ENCODE results near the gene SH3BP2. TPM values are rescaled to one million over a fixed set of nuclear protein-coding genes. Genes with fewer than 3 reads are reported as not detected.

The SH3BP2 gene
- polyA plus RNA-seq, 1 of the 3 experiments (the other 2 are of a cell fraction): 25.2 TPM

GRCh38 chr4:2794486-2795299 is 1.8 kb downstream of the SH3BP2 start:
- Histone ChIP-seq H3F3A (replicated peaks; ENCODE audit: insufficient read depth) (no peaks in the 10 kb centered on the region), H3K9me2 (no peaks in the 10 kb centered on the region), H3K27ac (ENCODE audit: low read depth in 2 of 2, low read length in 1 of 2) (peak overlapping the region; percentile 49 to 94; a peak in 3 of 4 replicates), H3K9ac (peak overlapping the region; percentile 51), H3K36me3 (replicated peaks in 1 of 2; ENCODE audit: control insufficient read depth in 1 of 2, insufficient read depth in 2 of 2, low read length in 1 of 2) (no peaks in the 10 kb centered on the region), H3K4me1 (ENCODE audit: control insufficient read depth in 1 of 2, insufficient read depth in 2 of 2, low read depth in 1 of 2, low read length in 1 of 2) (peaks cover 31 to 73% of the 10 kb centered on the region in 2 experiments; a peak in 3 of 4 replicates), H3K9me3 (no peaks in the 10 kb centered on the region), H3K79me2 (ENCODE audit: insufficient read depth) (peaks cover 7% of the 10 kb centered on the region; the same call in 1 of the 2 replicates), H2AFZ (ENCODE audit: low read depth) (peak overlapping the region; percentile 51; the same call in 1 of the 2 replicates), H3K27me3 (ENCODE audit: insufficient read depth) (no peaks in the 10 kb centered on the region), H4K20me1 (ENCODE audit: insufficient read depth) (no peaks in the 10 kb centered on the region), H3K4me3 (ENCODE audit: low read depth in 2 of 2, low read length in 1 of 2) (peak overlapping the region; percentile 3 to 65; a peak in 3 of 4 replicates), H3K4me2 (peak overlapping the region; percentile 87)
- POLR2A ChIA-PET: no interaction called here
- CTCF ChIA-PET: no interaction called here
- DNase-seq: peak; percentile 84
- WGBS (ENCODE audit: low lambda C conversion rate): 49% methylated on average over 10 of the region's 11 CpGs
- TF ChIP-seq ZBTB33 (IDR thresholded peaks at IDR 0.05; ENCODE audit: borderline replicate concordance, low read depth): no peak
- TF ChIP-seq REST (IDR thresholded peaks at IDR 0.05; ENCODE audit: low read depth, low read length): no peak
- no peak for TF ChIP-seq USF2 (IDR thresholded peaks at IDR 0.05; ENCODE audit: borderline replicate concordance, low read depth, low read length)
- TF ChIP-seq ELF1 (IDR thresholded peaks at IDR 0.05): no peak
- peak; percentile 5; the same call in 1 of the 2 replicates for TF ChIP-seq NFIC (IDR thresholded peaks at IDR 0.05; ENCODE audit: borderline replicate concordance)
- TF ChIP-seq FOSL2 (IDR thresholded peaks at IDR 0.05; ENCODE audit: borderline replicate concordance, low read depth): peak; percentile 17; the same call in 1 of the 2 replicates
- no peak for TF ChIP-seq RFX5 (IDR thresholded peaks at IDR 0.05; ENCODE audit: low read length)
- TF ChIP-seq NRF1 (IDR thresholded peaks at IDR 0.05; ENCODE audit: low read depth, low read length): no peak
- no peak; the same call in 1 of the 2 replicates for TF ChIP-seq TCF12 (IDR thresholded peaks at IDR 0.05)
- TF ChIP-seq CHD2 (IDR thresholded peaks at IDR 0.05; ENCODE audit: low read length, partially characterized antibody): peak; percentile 39
- TF ChIP-seq FOXM1 (IDR thresholded peaks at IDR 0.05; ENCODE audit: low read depth): no peak
- TF ChIP-seq RAD21 (IDR thresholded peaks at IDR 0.05; ENCODE audit: low read length): no peak
- no peak for TF ChIP-seq SIN3A (IDR thresholded peaks at IDR 0.05; ENCODE audit: borderline replicate concordance, low read depth, low read length)
- TF ChIP-seq IRF3 (IDR thresholded peaks at IDR 0.05; ENCODE audit: low read depth, low read length): no peak
- TF ChIP-seq TAF1 (IDR thresholded peaks at IDR 0.05; ENCODE audit: borderline replicate concordance, low read depth, low read length): no peak
- TF ChIP-seq GATA2 (CRISPR knock-in tag; IDR thresholded peaks at IDR 0.05): peak; percentile 12; the same call in 1 of the 2 replicates
- peak; percentile 91 for TF ChIP-seq FOXJ3 (CRISPR knock-in tag; IDR thresholded peaks at IDR 0.05)
- no peak; the same call in 1 of the 2 replicates for TF ChIP-seq MXI1 (IDR thresholded peaks at IDR 0.05; ENCODE audit: low read depth, low read length)
- TF ChIP-seq TEAD4 (IDR thresholded peaks at IDR 0.05; ENCODE audit: borderline replicate concordance, insufficient read depth): no peak
- TF ChIP-seq JUND (IDR thresholded peaks at IDR 0.05): no peak
- no peak for TF ChIP-seq POLR2AphosphoS5 (IDR thresholded peaks at IDR 0.05; ENCODE audit: low read depth, low read length)
- TF ChIP-seq PBX3 (IDR thresholded peaks at IDR 0.05): no peak
- TF ChIP-seq RCOR1 (IDR thresholded peaks at IDR 0.05; ENCODE audit: low read length): 0 out of 2 replicates have a peak, but pooled peaks have one; percentile 61
- no peak for TF ChIP-seq YY1 (IDR thresholded peaks at IDR 0.05; ENCODE audit: low read depth)
- TF ChIP-seq GABPA (IDR thresholded peaks at IDR 0.05; ENCODE audit: low read depth): peak; percentile 25; the same call in 1 of the 2 replicates

All from SK-N-SH (cell line).